ENCODE results near the gene RAX2. TPM values are rescaled to one million over a fixed set of nuclear protein-coding genes. Genes with fewer than 3 reads are reported as not detected.

The RAX2 gene
- total RNA-seq, 1 experiment from 2014 or later, result not detected

- Mint-ChIP-seq H3K27ac (ENCODE audit: unreplicated experiment) (no peak overlapping the region), H3K4me3 (ENCODE audit: unreplicated experiment) (no peak overlapping the region), H3K36me3 (ENCODE audit: insufficient read depth, unreplicated experiment) (peaks cover 32% of the 10 kb centered on the region), H3K9me3 (ENCODE audit: unreplicated experiment) (no peaks in the 10 kb centered on the region), H3K27me3 (ENCODE audit: insufficient read depth, unreplicated experiment) (no peaks in the 10 kb centered on the region), H3K4me1 (ENCODE audit: low read depth, unreplicated experiment) (no peaks in the 10 kb centered on the region)
- intact Hi-C loops (cut with micrococcal nuclease; ENCODE audit: unreplicated experiment), result no loop called here
- H3K4me1 ChIP-seq, result no peaks in the 10 kb centered on the region
- no peaks in the 10 kb centered on the region for H3K27me3 ChIP-seq (replicated peaks; ENCODE audit: control insufficient read depth, insufficient read depth, low read length)
- no peak for TF ChIP-seq CTCF (IDR thresholded peaks at IDR 0.05; ENCODE audit: insufficient read depth in 1 of 2, low read depth in 1 of 2, low read length in 1 of 2, severe bottlenecking in 1 of 2, unreplicated experiment in 1 of 2)
- BruUV-seq (replicated peaks), result no TSS peak
- H3K4me3 ChIP-seq (ENCODE audit: low read depth, low read length), result no peak overlapping the region
- ChIA-PET CTCF (no interaction called here), POLR2A (no interaction called here)
- no peaks in the 10 kb centered on the region for H3K9me3 ChIP-seq
- DNase-seq, result no peak
- H3K36me3 ChIP-seq (ENCODE audit: control insufficient read depth, insufficient read depth, low read length), result peaks cover 6% of the 10 kb centered on the region
Measured at GRCh38 chr19:3736106-3736724, 35.8 kb downstream of the RAX2 start.

- DNase-seq, result no peak
- Mint-ChIP-seq H3K4me1 (ENCODE audit: low read depth, unreplicated experiment) (no peaks in the 10 kb centered on the region), H3K27ac (ENCODE audit: unreplicated experiment) (no peak overlapping the region), H3K9me3 (ENCODE audit: unreplicated experiment) (no peaks in the 10 kb centered on the region), H3K27me3 (ENCODE audit: insufficient read depth, unreplicated experiment) (no peaks in the 10 kb centered on the region), H3K36me3 (ENCODE audit: insufficient read depth, unreplicated experiment) (peaks cover 44% of the 10 kb centered on the region), H3K4me3 (ENCODE audit: unreplicated experiment) (no peak overlapping the region)
- no peaks in the 10 kb centered on the region for H3K4me1 ChIP-seq
- H3K36me3 ChIP-seq (ENCODE audit: control insufficient read depth, insufficient read depth, low read length), result peaks cover 6% of the 10 kb centered on the region
- no peak overlapping the region for H3K4me3 ChIP-seq (ENCODE audit: low read depth, low read length)
- no peaks in the 10 kb centered on the region for H3K27me3 ChIP-seq (replicated peaks; ENCODE audit: control insufficient read depth, insufficient read depth, low read length)
- BruUV-seq (replicated peaks), result no TSS peak
- no peak for TF ChIP-seq CTCF (IDR thresholded peaks at IDR 0.05; ENCODE audit: insufficient read depth in 1 of 2, low read depth in 1 of 2, low read length in 1 of 2, severe bottlenecking in 1 of 2, unreplicated experiment in 1 of 2)
- intact Hi-C loops (cut with micrococcal nuclease; ENCODE audit: unreplicated experiment), result no loop called here
- CTCF ChIA-PET, result no interaction called here
- POLR2A ChIA-PET, result no interaction called here
- no peaks in the 10 kb centered on the region for H3K9me3 ChIP-seq
Measured at GRCh38 chr19:3734310-3734600, 37.8 kb downstream of the RAX2 start.

GRCh38 chr19:3733549-3734309 lies 38.3 kb downstream of the RAX2 start:
- H3K27me3 Mint-ChIP-seq (ENCODE audit: insufficient read depth, unreplicated experiment), result no peaks in the 10 kb centered on the region
- no peaks in the 10 kb centered on the region for H3K9me3 Mint-ChIP-seq (ENCODE audit: unreplicated experiment)
- no peak overlapping the region for H3K27ac Mint-ChIP-seq (ENCODE audit: unreplicated experiment)
- peaks cover 44% of the 10 kb centered on the region for H3K36me3 Mint-ChIP-seq (ENCODE audit: insufficient read depth, unreplicated experiment)
- Histone ChIP-seq H3K36me3 (ENCODE audit: control insufficient read depth, insufficient read depth, low read length) (peaks cover 6% of the 10 kb centered on the region), H3K9me3 (no peaks in the 10 kb centered on the region), H3K4me3 (ENCODE audit: low read depth, low read length) (no peak overlapping the region), H3K27me3 (replicated peaks; ENCODE audit: control insufficient read depth, insufficient read depth, low read length) (no peaks in the 10 kb centered on the region), H3K4me1 (no peaks in the 10 kb centered on the region)
- ChIA-PET POLR2A (no interaction called here), CTCF (no interaction called here)
- no peak overlapping the region for H3K4me3 Mint-ChIP-seq (ENCODE audit: unreplicated experiment)
- intact Hi-C loops (cut with micrococcal nuclease; ENCODE audit: unreplicated experiment), result no loop called here
- no peak for TF ChIP-seq CTCF (IDR thresholded peaks at IDR 0.05; ENCODE audit: insufficient read depth in 1 of 2, low read depth in 1 of 2, low read length in 1 of 2, severe bottlenecking in 1 of 2, unreplicated experiment in 1 of 2)
- H3K4me1 Mint-ChIP-seq (ENCODE audit: low read depth, unreplicated experiment), result no peaks in the 10 kb centered on the region
- no TSS peak for BruUV-seq (replicated peaks)
- DNase-seq, result no peak

Data from Caco-2 (cell line).